ENCODE data around the gene INHBB.

INHBB gene

DNA sequence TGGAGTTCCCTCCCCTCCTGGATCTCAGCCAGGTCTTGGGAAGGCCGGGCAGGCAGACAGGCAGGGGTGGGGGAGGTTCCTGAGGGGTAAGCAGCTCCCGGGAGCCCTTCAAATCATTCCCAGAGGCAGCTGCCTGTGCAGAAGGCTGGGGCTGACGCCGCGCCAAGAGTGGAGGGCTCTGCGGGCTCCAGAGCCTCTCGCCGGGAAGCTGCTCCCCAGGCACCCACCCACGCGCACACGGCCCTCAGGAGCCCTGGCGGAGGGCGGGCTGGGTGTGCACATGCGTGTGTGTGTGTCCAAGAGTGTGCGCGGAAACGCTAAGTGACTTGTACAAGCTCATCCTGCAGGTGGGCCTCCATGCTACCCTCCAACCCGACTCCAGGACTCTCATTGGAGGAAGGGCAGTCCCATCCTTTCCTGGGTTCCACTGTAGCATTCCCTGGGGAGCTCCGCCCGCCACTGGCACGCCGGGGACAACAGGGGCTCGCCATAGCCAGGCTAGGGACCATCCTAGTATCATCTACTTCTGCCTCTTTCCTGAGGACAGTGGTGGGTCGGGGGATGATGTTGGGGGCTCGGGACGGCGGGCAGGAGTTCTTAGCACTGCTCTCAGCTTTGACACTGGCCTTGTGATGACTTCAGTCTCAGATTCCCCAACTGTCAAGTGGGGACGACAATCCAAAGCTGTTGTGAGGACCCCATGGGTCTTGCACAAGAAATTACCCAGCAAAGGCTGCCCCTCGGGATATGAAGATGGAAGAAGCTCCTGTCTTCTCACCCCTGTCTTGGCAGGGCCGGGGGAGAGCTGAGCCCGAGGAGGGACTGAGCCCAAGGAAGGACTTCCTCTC, 50.3 kb downstream of the INHBB start:
- no peak overlapping the region for H3K4me2 ChIP-seq (ENCODE audit: low read depth, low read length, poor library complexity, severe bottlenecking)
- no peaks in the 10 kb centered on the region for H3F3A ChIP-seq (ENCODE audit: insufficient read depth)
- no peak overlapping the region for H2AFZ ChIP-seq (ENCODE audit: low read depth, low read length, severe bottlenecking)
- no peak overlapping the region for H3K27ac ChIP-seq (ENCODE audit: low read depth, low read length)
- H3K36me3 ChIP-seq (ENCODE audit: low read length) = no peaks in the 10 kb centered on the region
- no peak overlapping the region for H3K4me3 ChIP-seq (ENCODE audit: insufficient read depth, low read length, poor library complexity, severe bottlenecking)
- TF ChIP-seq, protein P1, sequence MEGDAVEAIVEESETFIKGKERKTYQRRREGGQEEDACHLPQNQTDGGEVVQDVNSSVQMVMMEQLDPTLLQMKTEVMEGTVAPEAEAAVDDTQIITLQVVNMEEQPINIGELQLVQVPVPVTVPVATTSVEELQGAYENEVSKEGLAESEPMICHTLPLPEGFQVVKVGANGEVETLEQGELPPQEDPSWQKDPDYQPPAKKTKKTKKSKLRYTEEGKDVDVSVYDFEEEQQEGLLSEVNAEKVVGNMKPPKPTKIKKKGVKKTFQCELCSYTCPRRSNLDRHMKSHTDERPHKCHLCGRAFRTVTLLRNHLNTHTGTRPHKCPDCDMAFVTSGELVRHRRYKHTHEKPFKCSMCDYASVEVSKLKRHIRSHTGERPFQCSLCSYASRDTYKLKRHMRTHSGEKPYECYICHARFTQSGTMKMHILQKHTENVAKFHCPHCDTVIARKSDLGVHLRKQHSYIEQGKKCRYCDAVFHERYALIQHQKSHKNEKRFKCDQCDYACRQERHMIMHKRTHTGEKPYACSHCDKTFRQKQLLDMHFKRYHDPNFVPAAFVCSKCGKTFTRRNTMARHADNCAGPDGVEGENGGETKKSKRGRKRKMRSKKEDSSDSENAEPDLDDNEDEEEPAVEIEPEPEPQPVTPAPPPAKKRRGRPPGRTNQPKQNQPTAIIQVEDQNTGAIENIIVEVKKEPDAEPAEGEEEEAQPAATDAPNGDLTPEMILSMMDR (IDR thresholded peaks at IDR 0.05; ENCODE audit: insufficient read depth, low read length, poor library complexity, severe bottlenecking) = no peak
- no peak for TF ChIP-seq EZH2phosphoT487 (conservative IDR thresholded peaks at IDR 0.05; ENCODE audit: low read length)
- H3K79me2 ChIP-seq (ENCODE audit: insufficient read depth, low read length) = no peaks in the 10 kb centered on the region
- H3K27me3 ChIP-seq (ENCODE audit: low read length) = no peaks in the 10 kb centered on the region
- H3K9me2 ChIP-seq (replicated peaks; ENCODE audit: insufficient read depth, low read length) = no peaks in the 10 kb centered on the region
- no peaks in the 10 kb centered on the region for H3K9me3 ChIP-seq (ENCODE audit: insufficient read depth, low read length)
- H3K9ac ChIP-seq (ENCODE audit: low read length) = no peak overlapping the region
- H4K20me1 ChIP-seq (ENCODE audit: low read depth, low read length) = no peaks in the 10 kb centered on the region

DNA sequence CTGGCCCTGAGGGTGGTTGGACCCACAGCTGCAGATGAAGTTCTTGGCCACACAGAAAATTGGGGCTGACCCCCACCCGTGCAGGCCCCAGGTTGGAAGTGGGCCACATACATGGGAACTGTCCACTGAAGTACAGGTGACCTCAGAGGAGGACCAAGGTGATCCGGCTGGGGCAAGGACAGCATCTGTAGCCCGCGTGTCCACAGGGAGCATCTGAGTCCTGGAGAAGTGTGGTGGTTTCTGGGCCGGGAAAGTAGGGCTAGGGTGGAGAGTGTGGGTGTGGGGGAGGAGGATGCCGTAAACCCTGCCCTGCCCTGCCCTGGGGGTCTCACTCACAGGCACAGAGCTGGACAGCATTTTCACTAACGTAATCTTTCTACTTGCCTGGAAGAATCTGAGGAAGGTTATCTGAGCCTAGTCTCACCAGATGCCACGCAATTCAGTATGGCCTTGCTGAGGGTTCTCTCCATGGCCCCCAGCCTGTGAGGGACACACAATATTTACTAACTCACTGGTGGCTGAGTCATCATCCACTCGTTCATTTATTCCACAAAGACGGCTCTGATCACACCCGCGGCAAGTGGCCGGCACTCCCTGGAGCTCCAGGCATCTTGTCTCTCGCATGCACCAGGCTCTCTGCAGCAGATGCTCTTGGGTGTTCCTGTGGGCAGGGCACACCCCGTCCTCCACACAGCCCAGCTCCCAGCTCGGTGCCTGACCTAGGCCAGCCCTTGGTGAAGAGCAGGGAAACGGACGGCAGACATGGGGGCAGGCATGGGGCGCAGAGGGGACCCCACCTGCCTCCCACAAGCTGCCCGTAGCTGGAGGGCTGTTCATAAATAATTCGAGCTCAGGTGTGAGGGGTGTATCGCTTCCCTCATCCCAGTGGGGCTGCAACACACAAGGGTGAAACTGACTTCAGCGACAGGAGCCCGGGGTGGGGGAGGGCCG, 51.2 kb downstream of the INHBB start:
- TF ChIP-seq, protein P1 (IDR thresholded peaks at IDR 0.05; ENCODE audit: insufficient read depth, low read length, poor library complexity, severe bottlenecking) = no peak
- no peak for TF ChIP-seq EZH2phosphoT487 (conservative IDR thresholded peaks at IDR 0.05; ENCODE audit: low read length)
- Histone ChIP-seq H3K9me2 (replicated peaks; ENCODE audit: insufficient read depth, low read length) (no peaks in the 10 kb centered on the region), H4K20me1 (ENCODE audit: low read depth, low read length) (no peaks in the 10 kb centered on the region), H3K9me3 (ENCODE audit: insufficient read depth, low read length) (no peaks in the 10 kb centered on the region), H2AFZ (ENCODE audit: low read depth, low read length, severe bottlenecking) (no peak overlapping the region), H3K27ac (ENCODE audit: low read depth, low read length) (no peak overlapping the region), H3K4me2 (ENCODE audit: low read depth, low read length, poor library complexity, severe bottlenecking) (no peak overlapping the region), H3K9ac (ENCODE audit: low read length) (no peak overlapping the region), H3K4me3 (ENCODE audit: insufficient read depth, low read length, poor library complexity, severe bottlenecking) (no peak overlapping the region), H3K79me2 (ENCODE audit: insufficient read depth, low read length) (no peaks in the 10 kb centered on the region), H3K36me3 (ENCODE audit: low read length) (no peaks in the 10 kb centered on the region), H3K27me3 (ENCODE audit: low read length) (no peaks in the 10 kb centered on the region), H3F3A (ENCODE audit: insufficient read depth) (no peaks in the 10 kb centered on the region)

DNA sequence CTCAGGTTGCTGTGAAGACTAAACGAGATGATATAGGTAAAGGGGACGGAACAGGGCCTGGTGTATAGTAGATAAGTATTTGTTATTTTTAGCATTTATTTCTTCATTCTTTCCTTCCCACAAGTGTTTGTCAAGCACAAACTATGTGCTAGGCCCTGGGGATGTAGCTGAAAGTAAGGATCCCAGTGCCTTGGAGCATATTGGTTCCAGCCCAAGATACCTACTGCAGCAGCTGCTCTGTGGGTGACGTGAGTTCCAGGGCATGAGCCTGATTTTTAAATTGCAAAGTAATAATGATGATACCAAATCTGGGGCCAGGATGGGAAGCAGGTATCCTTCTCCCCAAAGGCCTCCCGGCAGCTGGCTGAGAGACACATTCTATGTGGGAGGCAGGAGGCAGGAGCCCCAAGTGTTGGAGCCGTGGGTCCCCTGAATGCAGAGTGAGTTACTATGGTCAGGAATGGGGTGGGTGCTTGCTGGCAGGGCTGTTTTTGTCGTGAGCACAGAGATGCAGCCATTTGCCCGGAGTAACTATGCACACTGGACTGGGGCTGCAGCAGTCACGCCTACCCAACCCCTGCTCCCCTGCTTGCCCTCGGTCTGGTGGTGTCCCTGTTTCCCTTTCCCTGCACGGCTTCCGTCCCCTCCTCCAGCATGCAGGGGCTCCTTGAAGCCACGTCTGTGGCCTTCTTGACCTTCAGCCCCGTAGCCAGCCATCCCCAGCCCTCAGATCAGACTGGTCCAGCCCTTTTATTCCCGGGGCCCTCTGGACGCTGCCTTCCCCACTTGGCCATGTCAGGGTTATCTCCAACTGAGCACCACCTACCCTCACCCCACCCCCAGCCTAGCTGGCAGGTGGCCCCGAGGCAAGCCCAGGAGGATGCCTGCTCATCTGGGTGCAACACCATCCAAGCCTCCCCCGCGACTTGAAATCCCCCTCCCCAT, 52.4 kb downstream of the INHBB start:
- Histone ChIP-seq H3K4me2 (ENCODE audit: low read depth, low read length, poor library complexity, severe bottlenecking) (no peak overlapping the region), H3K9me2 (replicated peaks; ENCODE audit: insufficient read depth, low read length) (no peaks in the 10 kb centered on the region), H2AFZ (ENCODE audit: low read depth, low read length, severe bottlenecking) (no peak overlapping the region), H3K9ac (ENCODE audit: low read length) (no peak overlapping the region), H4K20me1 (ENCODE audit: low read depth, low read length) (no peaks in the 10 kb centered on the region), H3K79me2 (ENCODE audit: insufficient read depth, low read length) (no peaks in the 10 kb centered on the region), H3K27me3 (ENCODE audit: low read length) (no peaks in the 10 kb centered on the region), H3K4me3 (ENCODE audit: insufficient read depth, low read length, poor library complexity, severe bottlenecking) (no peak overlapping the region), H3K9me3 (ENCODE audit: insufficient read depth, low read length) (no peaks in the 10 kb centered on the region), H3K36me3 (ENCODE audit: low read length) (no peaks in the 10 kb centered on the region), H3F3A (ENCODE audit: insufficient read depth) (no peaks in the 10 kb centered on the region), H3K27ac (ENCODE audit: low read depth, low read length) (no peak overlapping the region)
- no peak for TF ChIP-seq EZH2phosphoT487 (conservative IDR thresholded peaks at IDR 0.05; ENCODE audit: low read length)
- TF ChIP-seq, protein P1 (IDR thresholded peaks at IDR 0.05; ENCODE audit: insufficient read depth, low read length, poor library complexity, severe bottlenecking) = no peak

Data from SU-DHL-6 (cell line).